Smooth muscle cell (in vitro differentiated cells): ENCODE measurements around the gene PKHD1. TPM values are rescaled to one million over a fixed set of nuclear protein-coding genes. Genes with fewer than 3 reads are reported as not detected.

Experiments
- DNase-seq: peaks from one replicate; lab custom pipeline; 2025; ENCODE audit not compliant: unreplicated experiment; lab: John Stamatoyannopoulos, UW
- H2AFZ ChIP-seq: fragments of 200-600 bp; sonication (generic); 2 replicates; pipeline ENCODE4 v1.6.0; 2016; ENCODE audit warnings: antibody characterized with exemption, low read depth, mild to moderate bottlenecking
- H3F3A ChIP-seq: fragments of 200-600 bp; sonication (generic); 2 replicates; pipeline ENCODE4 v1.6.0; 2017; ENCODE audit warnings: antibody characterized with exemption, low read depth
- H3K27ac ChIP-seq: fragments of 200-600 bp; sonication (generic); 2 replicates; pipeline ENCODE4 v1.5.1; 2016; ENCODE audit warnings: low read depth, mild to moderate bottlenecking
- H3K27me3 ChIP-seq: fragments of 200-600 bp; sonication (generic); 2 replicates; pipeline ENCODE4 v1.6.1; 2016; ENCODE audit warnings: low read depth, mild to moderate bottlenecking
- H3K36me3 ChIP-seq: fragments of 200-600 bp; sonication (generic); 2 replicates; pipeline ENCODE4 v1.5.1; 2016; ENCODE audit warnings: low read depth
- H3K4me1 ChIP-seq: fragments of 200-600 bp; sonication (generic); 2 replicates; pipeline ENCODE4 v1.5.1; 2016; ENCODE audit warnings: low read depth
- H3K4me2 ChIP-seq: fragments of 200-600 bp; sonication (generic); 2 replicates; pipeline ENCODE4 v1.6.0; 2016; ENCODE audit warnings: mild to moderate bottlenecking
- H3K4me3 ChIP-seq: fragments of 200-600 bp; sonication (generic); 2 replicates; pipeline ENCODE4 v1.5.1; 2016; ENCODE audit warnings: mild to moderate bottlenecking
- H3K79me2 ChIP-seq: fragments of 200-600 bp; sonication (generic); 2 replicates; pipeline ENCODE4 v1.6.0; 2016; ENCODE audit warnings: low read depth, mild to moderate bottlenecking
- H3K9ac ChIP-seq: fragments of 200-600 bp; sonication (generic); 2 replicates; pipeline ENCODE4 v1.6.0; 2016; ENCODE audit warnings: low read depth
- H3K9me3 ChIP-seq: fragments of 200-600 bp; sonication (generic); replicated peaks from 2 replicates; pipeline ENCODE4 v1.5.1; 2016; ENCODE audit warnings: low read depth
- H4K20me1 ChIP-seq: fragments of 200-600 bp; sonication (generic); 2 replicates; pipeline ENCODE4 v1.6.0; 2016; ENCODE audit warnings: low read depth
- WGBS: methylation state at CpG from one replicate; pipeline ENCODE4 v1.1.7; 2016; ENCODE audit warnings: low lambda C conversion rate; 5-methylcytosine and 5-hydroxymethylcytosine counted together
- polyA plus RNA-seq: library from polyadenylated mRNA; unstranded; fragments of >200 nt; fragmentation: Nextera tagmentation; extraction: Ambion mirVana; gene quantifications from 2 replicates; pipeline ENCODE4 v1.2.1, GENCODE V29; 2016
- total RNA-seq: library from RNA; depleted of rRNA; stranded (reverse); fragments of >200 nt; gene quantifications from 2 replicates; pipeline ENCODE4 v1.2.3, GENCODE V29; 2014
- TF ChIP-seq, protein P1 (sequence below): fragments of 200-600 bp; sonication (generic); IDR thresholded peaks from 2 replicates; pipeline ENCODE4 v1.5.1; 2017; ENCODE audit warnings: borderline replicate concordance, mild to moderate bottlenecking, antibody characterized with exemption; ENCODE audit not compliant: insufficient read depth, poor library complexity, severe bottlenecking

The PKHD1 gene
- total and polyA plus RNA-seq, 2 experiments from 2014 or later: not detected

DNA sequence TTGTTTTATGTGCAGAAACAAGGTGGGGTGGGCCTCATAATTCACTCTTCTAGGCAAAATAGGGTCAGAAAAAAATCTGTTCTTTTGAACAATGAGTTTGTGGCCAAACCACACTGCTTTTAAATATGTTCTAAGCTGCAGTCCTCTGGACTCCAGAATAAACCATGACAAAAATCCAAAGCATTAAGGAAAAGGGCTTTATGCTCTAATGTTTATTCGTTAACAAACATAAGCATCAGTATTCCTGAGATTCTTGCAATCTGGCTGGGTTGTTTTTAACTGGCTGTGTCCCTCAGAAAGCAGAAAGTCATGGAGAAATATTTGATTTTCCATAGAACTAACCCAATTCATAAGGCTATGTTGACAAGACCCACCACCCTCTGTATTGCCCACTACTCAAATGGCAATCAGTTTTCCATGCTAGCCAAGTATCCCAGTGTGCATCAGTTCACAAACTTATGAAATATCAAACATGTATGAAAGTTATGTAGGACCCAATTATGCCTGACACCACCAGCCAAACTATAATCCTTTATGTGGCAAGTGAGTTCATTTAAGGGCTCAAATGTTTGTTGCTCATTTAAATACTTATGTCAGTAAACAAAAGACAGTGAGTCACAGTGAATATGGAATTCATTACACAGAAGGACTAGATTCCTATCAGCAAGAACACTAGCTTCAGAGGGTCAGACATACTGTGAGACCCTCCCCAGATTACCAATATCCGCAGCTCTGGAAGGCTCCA, 45.1 kb downstream of the PKHD1 start:
- H3F3A ChIP-seq: no peaks in the 10 kb centered on the region
- no peak overlapping the region for H2AFZ ChIP-seq
- H3K9ac ChIP-seq: no peak overlapping the region
- H3K4me1 ChIP-seq: no peaks in the 10 kb centered on the region
- no peak overlapping the region for H3K4me3 ChIP-seq
- no peaks in the 10 kb centered on the region for H3K36me3 ChIP-seq
- H3K4me2 ChIP-seq: no peak overlapping the region
- no peak for DNase-seq
- H4K20me1 ChIP-seq: no peaks in the 10 kb centered on the region
- H3K9me3 ChIP-seq: no peaks in the 10 kb centered on the region
- no peak overlapping the region for H3K27ac ChIP-seq
- 90% methylated on average over 2 of the region's 2 CpGs for WGBS
- H3K27me3 ChIP-seq: peaks cover 10% of the 10 kb centered on the region
- no peaks in the 10 kb centered on the region for H3K79me2 ChIP-seq
- TF ChIP-seq, protein P1, sequence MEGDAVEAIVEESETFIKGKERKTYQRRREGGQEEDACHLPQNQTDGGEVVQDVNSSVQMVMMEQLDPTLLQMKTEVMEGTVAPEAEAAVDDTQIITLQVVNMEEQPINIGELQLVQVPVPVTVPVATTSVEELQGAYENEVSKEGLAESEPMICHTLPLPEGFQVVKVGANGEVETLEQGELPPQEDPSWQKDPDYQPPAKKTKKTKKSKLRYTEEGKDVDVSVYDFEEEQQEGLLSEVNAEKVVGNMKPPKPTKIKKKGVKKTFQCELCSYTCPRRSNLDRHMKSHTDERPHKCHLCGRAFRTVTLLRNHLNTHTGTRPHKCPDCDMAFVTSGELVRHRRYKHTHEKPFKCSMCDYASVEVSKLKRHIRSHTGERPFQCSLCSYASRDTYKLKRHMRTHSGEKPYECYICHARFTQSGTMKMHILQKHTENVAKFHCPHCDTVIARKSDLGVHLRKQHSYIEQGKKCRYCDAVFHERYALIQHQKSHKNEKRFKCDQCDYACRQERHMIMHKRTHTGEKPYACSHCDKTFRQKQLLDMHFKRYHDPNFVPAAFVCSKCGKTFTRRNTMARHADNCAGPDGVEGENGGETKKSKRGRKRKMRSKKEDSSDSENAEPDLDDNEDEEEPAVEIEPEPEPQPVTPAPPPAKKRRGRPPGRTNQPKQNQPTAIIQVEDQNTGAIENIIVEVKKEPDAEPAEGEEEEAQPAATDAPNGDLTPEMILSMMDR: no peak

DNA sequence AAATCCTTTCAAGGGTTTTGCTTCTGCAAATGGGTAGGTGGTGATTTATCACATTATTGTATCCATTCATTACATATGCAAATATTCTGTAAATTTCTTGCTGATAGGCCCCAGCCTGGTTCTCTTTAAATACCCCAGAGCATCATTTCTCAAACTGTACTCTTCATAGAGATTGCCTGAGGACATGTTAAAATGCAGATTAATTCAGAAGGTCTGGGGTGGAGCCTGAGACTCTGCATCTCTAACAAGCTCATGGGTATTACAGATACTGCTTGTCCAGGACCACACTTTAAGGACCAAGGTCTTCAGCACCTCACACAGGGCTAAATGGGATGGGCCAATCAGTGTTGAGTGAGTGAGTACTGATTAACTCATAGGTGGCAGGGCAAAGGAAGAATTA, 46.3 kb downstream of the PKHD1 start:
- no peak overlapping the region for H3K4me3 ChIP-seq
- TF ChIP-seq, protein P1: no peak
- DNase-seq: no peak

DNA sequence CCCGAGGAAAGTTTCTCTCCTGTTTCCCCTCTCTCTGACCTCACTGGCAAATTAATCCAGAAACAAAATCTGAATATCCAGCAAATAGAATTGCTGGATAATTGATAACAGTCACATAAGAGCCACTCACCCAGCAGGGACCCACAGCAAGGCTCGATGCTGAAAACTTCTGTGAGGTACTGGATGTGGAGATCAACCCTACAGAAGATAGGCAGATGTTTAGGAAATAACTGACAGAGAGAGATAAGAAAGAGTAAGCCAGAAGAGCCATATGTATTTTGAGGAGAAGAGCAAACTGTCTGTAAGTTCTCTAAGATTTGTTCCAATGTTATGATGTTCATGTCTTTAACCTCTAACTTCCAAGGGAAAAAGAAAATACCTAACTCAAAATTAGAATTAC, 59.7 kb downstream of the PKHD1 start:
- Histone ChIP-seq H3K79me2 (no peaks in the 10 kb centered on the region), H3F3A (no peaks in the 10 kb centered on the region), H3K9me3 (no peaks in the 10 kb centered on the region), H3K27me3 (no peaks in the 10 kb centered on the region), H3K27ac (no peak overlapping the region), H2AFZ (no peak overlapping the region), H3K4me3 (no peak overlapping the region), H3K9ac (no peak overlapping the region), H3K4me2 (no peak overlapping the region), H3K4me1 (no peaks in the 10 kb centered on the region), H4K20me1 (no peaks in the 10 kb centered on the region), H3K36me3 (no peaks in the 10 kb centered on the region)
- 55% methylated on average over 2 of the region's 2 CpGs for WGBS
- DNase-seq: no peak
- TF ChIP-seq, protein P1: no peak

More for the DNA sequence above, 46.3 kb downstream of the PKHD1 start:
- H3F3A ChIP-seq: no peaks in the 10 kb centered on the region
- H4K20me1 ChIP-seq: no peaks in the 10 kb centered on the region
- H3K4me1 ChIP-seq: no peaks in the 10 kb centered on the region
- H3K9ac ChIP-seq: no peak overlapping the region
- peaks cover 10% of the 10 kb centered on the region for H3K27me3 ChIP-seq
- no peaks in the 10 kb centered on the region for H3K9me3 ChIP-seq
- no peaks in the 10 kb centered on the region for H3K79me2 ChIP-seq
- no peak overlapping the region for H3K27ac ChIP-seq
- H3K4me2 ChIP-seq: no peak overlapping the region
- H2AFZ ChIP-seq: no peak overlapping the region
- H3K36me3 ChIP-seq: no peaks in the 10 kb centered on the region
